ENCODE measurements around the gene TFB1M. TPM values are rescaled to one million over a fixed set of nuclear protein-coding genes. Genes with fewer than 3 reads are reported as not detected.
"Not testable (repeated sequence)": the region's sequence is repeated elsewhere in the genome, so short reads cannot be mapped to it uniquely, and the experiment has no call there.

TFB1M gene
- total and polyA plus RNA-seq, 2 donors (not counting 3 experiments of a cell fraction or from before 2014, with no cell fraction given) = 12.9 to 35.5 TPM

- H3K9me1 ChIP-seq (replicated peaks; ENCODE audit: control insufficient read depth, extremely low read depth, insufficient read depth, low read length); intact Hi-C loops (cut with micrococcal nuclease); POLR2A ChIA-PET; H3K79me2 ChIP-seq (ENCODE audit: control insufficient read depth, insufficient read depth, low read length); BruUV-seq (replicated peaks); dilution Hi-C loops (cut with MboI; ENCODE audit: extremely low pct_ligation_motif_present, low sequenced_read_pairs); CTCF ChIA-PET; FAIRE-seq; H3K4me3 ChIP-seq (replicated peaks in 1 of 3; ENCODE audit: insufficient read depth in 1 of 3, low read depth in 1 of 3, low read length in 3 of 3); H3K36me3 ChIP-seq (ENCODE audit: control insufficient read depth in 2 of 2, extremely low read depth in 1 of 2, insufficient read depth in 2 of 2, low read length in 2 of 2); H3K4me2 ChIP-seq (ENCODE audit: insufficient read depth, low read length); H3K9ac ChIP-seq (replicated peaks; ENCODE audit: extremely low read depth, insufficient read depth, low read length); H3K4me1 ChIP-seq (ENCODE audit: control insufficient read depth, extremely low read depth, insufficient read depth, low read length); H3K27ac ChIP-seq (ENCODE audit: insufficient read depth, low read depth, low read length); H4K20me1 ChIP-seq (replicated peaks; ENCODE audit: control insufficient read depth, extremely low read depth, insufficient read depth, low read length); DNase-seq (ENCODE audit: low read depth, low spot score); H3K27me3 ChIP-seq (ENCODE audit: control insufficient read depth in 2 of 2, insufficient read depth in 2 of 2, low read length in 2 of 2); H3K9me3 ChIP-seq (replicated peaks; ENCODE audit: control insufficient read depth, insufficient read depth, low read length); H2AFZ ChIP-seq (ENCODE audit: low read depth, low read length): not testable (repeated sequence)
Observed at GRCh38 chr6:155230975-155231374, 83.3 kb downstream of the TFB1M start.

- H3K9me1 ChIP-seq (replicated peaks; ENCODE audit: control insufficient read depth, extremely low read depth, insufficient read depth, low read length) = no peaks in the 10 kb centered on the region
- no peak overlapping the region for H3K4me3 ChIP-seq (replicated peaks in 1 of 3; ENCODE audit: insufficient read depth in 1 of 3, low read depth in 1 of 3, low read length in 3 of 3)
- H4K20me1 ChIP-seq (replicated peaks; ENCODE audit: control insufficient read depth, extremely low read depth, insufficient read depth, low read length) = no peaks in the 10 kb centered on the region
- H3K27me3 ChIP-seq (ENCODE audit: control insufficient read depth in 2 of 2, insufficient read depth in 2 of 2, low read length in 2 of 2) = no peaks in the 10 kb centered on the region
- no peaks in the 10 kb centered on the region for H3K79me2 ChIP-seq (ENCODE audit: control insufficient read depth, insufficient read depth, low read length)
- no peak overlapping the region for H3K4me2 ChIP-seq (ENCODE audit: insufficient read depth, low read length)
- intact Hi-C loops (cut with micrococcal nuclease) = no loop called here
- no peak overlapping the region for H3K27ac ChIP-seq (ENCODE audit: insufficient read depth, low read depth, low read length)
- no peaks in the 10 kb centered on the region for H3K9me3 ChIP-seq (replicated peaks; ENCODE audit: control insufficient read depth, insufficient read depth, low read length)
- H3K4me1 ChIP-seq (ENCODE audit: control insufficient read depth, extremely low read depth, insufficient read depth, low read length) = peaks cover 13% of the 10 kb centered on the region
- CTCF ChIA-PET = no interaction called here
- H3K9ac ChIP-seq (replicated peaks; ENCODE audit: extremely low read depth, insufficient read depth, low read length) = no peak overlapping the region
- FAIRE-seq (no peak), DNase-seq (ENCODE audit: low read depth, low spot score) (no peak)
- dilution Hi-C loops (cut with MboI; ENCODE audit: extremely low pct_ligation_motif_present, low sequenced_read_pairs) = no loop called here
- no peaks in the 10 kb centered on the region for H3K36me3 ChIP-seq (ENCODE audit: control insufficient read depth in 2 of 2, extremely low read depth in 1 of 2, insufficient read depth in 2 of 2, low read length in 2 of 2)
- H2AFZ ChIP-seq (ENCODE audit: low read depth, low read length) = no peak overlapping the region
- TF ChIP-seq MYC (IDR thresholded peaks at IDR 0.05; ENCODE audit: low read depth, low read length) = no peak
- no peak for TF ChIP-seq CTCF (IDR thresholded peaks at IDR 0.05; ENCODE audit: extremely low read depth in 1 of 2, insufficient read depth in 1 of 2, low read depth in 1 of 2, low read length in 2 of 2)
- no peak for TF ChIP-seq EZH2 (IDR thresholded peaks at IDR 0.05; ENCODE audit: borderline replicate concordance, low read depth, low read length, severe bottlenecking)
- TF ChIP-seq POLR2AphosphoS5 (IDR thresholded peaks at IDR 0.05; ENCODE audit: insufficient read depth, low read depth, low read length) = no peak
- TF ChIP-seq MAX (IDR thresholded peaks at IDR 0.05; ENCODE audit: insufficient read depth, insufficient read length) = no peak
- no peak for TF ChIP-seq JUN (IDR thresholded peaks at IDR 0.05; ENCODE audit: borderline replicate concordance, insufficient read depth, insufficient read length, low read depth)
- BruUV-seq (replicated peaks) = no TSS peak
- POLR2A ChIA-PET = no interaction called here
Observed at GRCh38 chr6:155228546-155229166, 85.6 kb downstream of the TFB1M start.

Measured in endothelial cell of umbilical vein (primary cell).